ENCODE results near the gene PLXNA4.

The PLXNA4 gene

GRCh38 chr7:132446260-132446659, 130.0 kb downstream of the PLXNA4 start:
- DNase-seq, result no peak
- Histone ChIP-seq H2BK5ac (ENCODE audit: low read depth, low read length, poor library complexity, severe bottlenecking) (no peak overlapping the region), H2AFZ (ENCODE audit: low read depth, low read length) (no peak overlapping the region), H2AK5ac (ENCODE audit: low read length, severe bottlenecking) (no peak overlapping the region), H3K36me3 (ENCODE audit: control insufficient read depth in 1 of 2, insufficient read depth in 2 of 2, low read depth in 1 of 2, low read length in 2 of 2) (no peaks in the 10 kb centered on the region), H2BK120ac (ENCODE audit: low read depth, low read length) (no peak overlapping the region), H3K18ac (ENCODE audit: low read depth in 1 of 2, low read length in 2 of 2) (no peak overlapping the region), H3K23ac (ENCODE audit: low read length in 2 of 2) (no peak overlapping the region), H3K27me3 (ENCODE audit: control insufficient read depth in 1 of 2, insufficient read depth in 1 of 2, low read length in 2 of 2) (no peaks in the 10 kb centered on the region), H3K4ac (ENCODE audit: low read depth in 1 of 2, low read length in 2 of 2) (no peak overlapping the region), H3K79me1 (replicated peaks; ENCODE audit: low read length, poor library complexity, severe bottlenecking) (no peaks in the 10 kb centered on the region), H2BK12ac (ENCODE audit: low read length in 2 of 2) (no peak overlapping the region), H4K91ac (ENCODE audit: low read length) (no peak overlapping the region), H3K4me3 (ENCODE audit: insufficient read depth in 1 of 2, low read depth in 1 of 2, low read length in 2 of 2) (no peak overlapping the region), H3K14ac (ENCODE audit: low read length in 2 of 2) (no peak overlapping the region), H3K9me3 (ENCODE audit: control insufficient read depth, low read length) (no peaks in the 10 kb centered on the region), H4K8ac (ENCODE audit: low read length) (no peak overlapping the region), H3K4me2 (ENCODE audit: low read length, poor library complexity, severe bottlenecking) (no peak overlapping the region), H3K27ac (ENCODE audit: low read length, poor library complexity, severe bottlenecking) (no peak overlapping the region), H3K9ac (ENCODE audit: low read length) (no peak overlapping the region), H2BK15ac (ENCODE audit: low read depth, poor library complexity, severe bottlenecking) (no peak overlapping the region), H3K4me1 (ENCODE audit: control insufficient read depth, insufficient read depth, low read depth, low read length) (no peaks in the 10 kb centered on the region)
- 75% methylated on average over 3 of the region's 3 CpGs for WGBS

- no peaks in the 10 kb centered on the region for H3K9me3 ChIP-seq (ENCODE audit: control insufficient read depth, low read length)
- WGBS, result 86% methylated on average over 5 of the region's 5 CpGs
- H4K91ac ChIP-seq (ENCODE audit: low read length), result no peak overlapping the region
- no peak overlapping the region for H3K4me3 ChIP-seq (ENCODE audit: insufficient read depth in 1 of 2, low read depth in 1 of 2, low read length in 2 of 2)
- no peak overlapping the region for H2AK5ac ChIP-seq (ENCODE audit: low read length, severe bottlenecking)
- no peak overlapping the region for H4K8ac ChIP-seq (ENCODE audit: low read length)
- H2AFZ ChIP-seq (ENCODE audit: low read depth, low read length), result no peak overlapping the region
- no peak for DNase-seq
- no peak overlapping the region for H3K27ac ChIP-seq (ENCODE audit: low read length, poor library complexity, severe bottlenecking)
- H2BK120ac ChIP-seq (ENCODE audit: low read depth, low read length), result no peak overlapping the region
- no peak overlapping the region for H2BK12ac ChIP-seq (ENCODE audit: low read length in 2 of 2)
- no peak overlapping the region for H3K4me2 ChIP-seq (ENCODE audit: low read length, poor library complexity, severe bottlenecking)
- no peak overlapping the region for H3K9ac ChIP-seq (ENCODE audit: low read length)
- no peak overlapping the region for H3K18ac ChIP-seq (ENCODE audit: low read depth in 1 of 2, low read length in 2 of 2)
- no peaks in the 10 kb centered on the region for H3K4me1 ChIP-seq (ENCODE audit: control insufficient read depth, insufficient read depth, low read depth, low read length)
- no peaks in the 10 kb centered on the region for H3K79me1 ChIP-seq (replicated peaks; ENCODE audit: low read length, poor library complexity, severe bottlenecking)
- H3K23ac ChIP-seq (ENCODE audit: low read length in 2 of 2), result no peak overlapping the region
- no peak overlapping the region for H3K14ac ChIP-seq (ENCODE audit: low read length in 2 of 2)
- H3K36me3 ChIP-seq (ENCODE audit: control insufficient read depth in 1 of 2, insufficient read depth in 2 of 2, low read depth in 1 of 2, low read length in 2 of 2), result no peaks in the 10 kb centered on the region
- H3K4ac ChIP-seq (ENCODE audit: low read depth in 1 of 2, low read length in 2 of 2), result no peak overlapping the region
- H3K27me3 ChIP-seq (ENCODE audit: control insufficient read depth in 1 of 2, insufficient read depth in 1 of 2, low read length in 2 of 2), result no peaks in the 10 kb centered on the region
- H2BK15ac ChIP-seq (ENCODE audit: low read depth, poor library complexity, severe bottlenecking), result no peak overlapping the region
- H2BK5ac ChIP-seq (ENCODE audit: low read depth, low read length, poor library complexity, severe bottlenecking), result no peak overlapping the region
Observed at GRCh38 chr7:132443761-132444520, 132.3 kb downstream of the PLXNA4 start.

GRCh38 chr7:132441935-132442334, 134.3 kb downstream of the PLXNA4 start:
- Histone ChIP-seq H4K91ac (ENCODE audit: low read length) (no peak overlapping the region), H2BK15ac (ENCODE audit: low read depth, poor library complexity, severe bottlenecking) (no peak overlapping the region), H2AFZ (ENCODE audit: low read depth, low read length) (no peak overlapping the region), H3K4me3 (ENCODE audit: insufficient read depth in 1 of 2, low read depth in 1 of 2, low read length in 2 of 2) (no peak overlapping the region), H3K9me3 (ENCODE audit: control insufficient read depth, low read length) (no peaks in the 10 kb centered on the region), H3K79me1 (replicated peaks; ENCODE audit: low read length, poor library complexity, severe bottlenecking) (no peaks in the 10 kb centered on the region), H3K4me1 (ENCODE audit: control insufficient read depth, insufficient read depth, low read depth, low read length) (no peaks in the 10 kb centered on the region), H3K14ac (ENCODE audit: low read length in 2 of 2) (no peak overlapping the region), H3K36me3 (ENCODE audit: control insufficient read depth in 1 of 2, insufficient read depth in 2 of 2, low read depth in 1 of 2, low read length in 2 of 2) (no peaks in the 10 kb centered on the region), H3K4me2 (ENCODE audit: low read length, poor library complexity, severe bottlenecking) (no peak overlapping the region), H2BK120ac (ENCODE audit: low read depth, low read length) (no peak overlapping the region), H3K27ac (ENCODE audit: low read length, poor library complexity, severe bottlenecking) (no peak overlapping the region), H3K27me3 (ENCODE audit: control insufficient read depth in 1 of 2, insufficient read depth in 1 of 2, low read length in 2 of 2) (no peaks in the 10 kb centered on the region), H3K23ac (ENCODE audit: low read length in 2 of 2) (no peak overlapping the region), H4K8ac (ENCODE audit: low read length) (no peak overlapping the region), H2BK12ac (ENCODE audit: low read length in 2 of 2) (no peak overlapping the region), H2BK5ac (ENCODE audit: low read depth, low read length, poor library complexity, severe bottlenecking) (no peak overlapping the region), H3K4ac (ENCODE audit: low read depth in 1 of 2, low read length in 2 of 2) (no peak overlapping the region), H3K9ac (ENCODE audit: low read length) (no peak overlapping the region), H3K18ac (ENCODE audit: low read depth in 1 of 2, low read length in 2 of 2) (no peak overlapping the region), H2AK5ac (ENCODE audit: low read length, severe bottlenecking) (no peak overlapping the region)
- 70% methylated on average over 4 of the region's 4 CpGs for WGBS
- DNase-seq, result no peak

GRCh38 chr7:132440151-132440550, 136.1 kb downstream of the PLXNA4 start:
- Histone ChIP-seq H3K18ac (ENCODE audit: low read depth in 1 of 2, low read length in 2 of 2) (no peak overlapping the region), H3K36me3 (ENCODE audit: control insufficient read depth in 1 of 2, insufficient read depth in 2 of 2, low read depth in 1 of 2, low read length in 2 of 2) (no peaks in the 10 kb centered on the region), H3K4me3 (ENCODE audit: insufficient read depth in 1 of 2, low read depth in 1 of 2, low read length in 2 of 2) (no peak overlapping the region), H3K14ac (ENCODE audit: low read length in 2 of 2) (no peak overlapping the region), H3K4ac (ENCODE audit: low read depth in 1 of 2, low read length in 2 of 2) (no peak overlapping the region), H2AK5ac (ENCODE audit: low read length, severe bottlenecking) (no peak overlapping the region), H2BK15ac (ENCODE audit: low read depth, poor library complexity, severe bottlenecking) (no peak overlapping the region), H3K79me1 (replicated peaks; ENCODE audit: low read length, poor library complexity, severe bottlenecking) (no peaks in the 10 kb centered on the region), H3K9me3 (ENCODE audit: control insufficient read depth, low read length) (no peaks in the 10 kb centered on the region), H2BK12ac (ENCODE audit: low read length in 2 of 2) (no peak overlapping the region), H3K23ac (ENCODE audit: low read length in 2 of 2) (no peak overlapping the region), H3K27me3 (ENCODE audit: control insufficient read depth in 1 of 2, insufficient read depth in 1 of 2, low read length in 2 of 2) (no peaks in the 10 kb centered on the region), H3K4me2 (ENCODE audit: low read length, poor library complexity, severe bottlenecking) (no peak overlapping the region), H3K9ac (ENCODE audit: low read length) (no peak overlapping the region), H3K4me1 (ENCODE audit: control insufficient read depth, insufficient read depth, low read depth, low read length) (no peaks in the 10 kb centered on the region), H4K91ac (ENCODE audit: low read length) (no peak overlapping the region), H2AFZ (ENCODE audit: low read depth, low read length) (no peak overlapping the region), H3K27ac (ENCODE audit: low read length, poor library complexity, severe bottlenecking) (no peak overlapping the region), H2BK120ac (ENCODE audit: low read depth, low read length) (no peak overlapping the region), H4K8ac (ENCODE audit: low read length) (no peak overlapping the region), H2BK5ac (ENCODE audit: low read depth, low read length, poor library complexity, severe bottlenecking) (no peak overlapping the region)
- no peak for DNase-seq
- 94% methylated on average over 3 of the region's 5 CpGs for WGBS
